Measurements from ENCODE around the gene USP31. TPM values are rescaled to one million over a fixed set of nuclear protein-coding genes. Genes with fewer than 3 reads are reported as not detected.

Gene USP31
- total and polyA plus RNA-seq, 9 donors, result 3.7 to 6.2 (median 5.1) TPM

- H3K27me3 ChIP-seq (ENCODE audit: control insufficient read depth, insufficient read depth, low read length), result no peaks in the 10 kb centered on the region
- WGBS (ENCODE audit: insufficient coverage), result no CpG with 5 or more reads among the region's 5 CpGs
- no peak overlapping the region for H3K27ac ChIP-seq (ENCODE audit: low read length)
- H3K9me3 ChIP-seq (replicated peaks; ENCODE audit: control insufficient read depth, low read depth, low read length), result no peaks in the 10 kb centered on the region
- no peak for DNase-seq
- H3K4me1 ChIP-seq (ENCODE audit: control insufficient read depth, insufficient read depth, low read length), result peaks cover 12% of the 10 kb centered on the region
- H3K36me3 ChIP-seq (ENCODE audit: control insufficient read depth, insufficient read depth, low read length), result no peaks in the 10 kb centered on the region
- no peak overlapping the region for H3K4me3 ChIP-seq (ENCODE audit: low read length)
These were observed 27.1 kb downstream of the USP31 start for GRCh38 chr16:23122144-23122543.

- DNase-seq, result peak; percentile 66
- peaks cover 12% of the 10 kb centered on the region for H3K4me1 ChIP-seq (ENCODE audit: control insufficient read depth, insufficient read depth, low read length)
- H3K4me3 ChIP-seq (ENCODE audit: low read length), result no peak overlapping the region
- 48% methylated on average over 3 of the region's 3 CpGs for WGBS (ENCODE audit: insufficient coverage)
- H3K9me3 ChIP-seq (replicated peaks; ENCODE audit: control insufficient read depth, low read depth, low read length), result no peaks in the 10 kb centered on the region
- H3K27ac ChIP-seq (ENCODE audit: low read length), result no peak overlapping the region
- no peaks in the 10 kb centered on the region for H3K27me3 ChIP-seq (ENCODE audit: control insufficient read depth, insufficient read depth, low read length)
- no peaks in the 10 kb centered on the region for H3K36me3 ChIP-seq (ENCODE audit: control insufficient read depth, insufficient read depth, low read length)
These were observed 28.2 kb downstream of the USP31 start for GRCh38 chr16:23121024-23121423.

GRCh38 chr16:23120562-23120961, 28.7 kb downstream of the USP31 start:
- Histone ChIP-seq H3K4me3 (ENCODE audit: low read length) (no peak overlapping the region), H3K4me1 (ENCODE audit: control insufficient read depth, insufficient read depth, low read length) (peaks cover 12% of the 10 kb centered on the region), H3K27me3 (ENCODE audit: control insufficient read depth, insufficient read depth, low read length) (no peaks in the 10 kb centered on the region), H3K9me3 (replicated peaks; ENCODE audit: control insufficient read depth, low read depth, low read length) (no peaks in the 10 kb centered on the region), H3K36me3 (ENCODE audit: control insufficient read depth, insufficient read depth, low read length) (no peaks in the 10 kb centered on the region), H3K27ac (ENCODE audit: low read length) (no peak overlapping the region)
- WGBS (ENCODE audit: insufficient coverage), result no CpG with 5 or more reads among the region's 4 CpGs
- no peak for DNase-seq

GRCh38 chr16:23119570-23119969, 29.7 kb downstream of the USP31 start:
- no peak for DNase-seq
- Histone ChIP-seq H3K4me1 (ENCODE audit: control insufficient read depth, insufficient read depth, low read length) (peaks cover 12% of the 10 kb centered on the region), H3K27me3 (ENCODE audit: control insufficient read depth, insufficient read depth, low read length) (no peaks in the 10 kb centered on the region), H3K9me3 (replicated peaks; ENCODE audit: control insufficient read depth, low read depth, low read length) (no peaks in the 10 kb centered on the region), H3K36me3 (ENCODE audit: control insufficient read depth, insufficient read depth, low read length) (no peaks in the 10 kb centered on the region), H3K4me3 (ENCODE audit: low read length) (no peak overlapping the region), H3K27ac (ENCODE audit: low read length) (no peak overlapping the region)
- whole genome bisulfite sequencing (ENCODE audit: insufficient coverage), result 19% methylated on average over 2 of the region's 2 CpGs

GRCh38 chr16:23114131-23114904, 34.9 kb downstream of the USP31 start:
- no peaks in the 10 kb centered on the region for H3K9me3 ChIP-seq (replicated peaks; ENCODE audit: control insufficient read depth, low read depth, low read length)
- H3K27me3 ChIP-seq (ENCODE audit: control insufficient read depth, insufficient read depth, low read length), result no peaks in the 10 kb centered on the region
- WGBS (ENCODE audit: insufficient coverage), result 89% methylated on average over 5 of the region's 7 CpGs
- DNase-seq, result no peak
- peaks cover 4% of the 10 kb centered on the region for H3K4me1 ChIP-seq (ENCODE audit: control insufficient read depth, insufficient read depth, low read length)
- no peak overlapping the region for H3K4me3 ChIP-seq (ENCODE audit: low read length)
- no peak overlapping the region for H3K27ac ChIP-seq (ENCODE audit: low read length)
- H3K36me3 ChIP-seq (ENCODE audit: control insufficient read depth, insufficient read depth, low read length), result no peaks in the 10 kb centered on the region

- no peaks in the 10 kb centered on the region for H3K4me1 ChIP-seq (ENCODE audit: control insufficient read depth, insufficient read depth, low read length)
- H3K27ac ChIP-seq (ENCODE audit: low read length), result no peak overlapping the region
- WGBS (ENCODE audit: insufficient coverage), result 81% methylated on average over 3 of the region's 5 CpGs
These were observed 36.1 kb downstream of the USP31 start for GRCh38 chr16:23113185-23113584.

GRCh38 chr16:23110257-23110899, 38.9 kb downstream of the USP31 start:
- DNase-seq, result no peak
- no peaks in the 10 kb centered on the region for H3K9me3 ChIP-seq (replicated peaks; ENCODE audit: control insufficient read depth, low read depth, low read length)
- H3K4me3 ChIP-seq (ENCODE audit: low read length), result no peak overlapping the region
- H3K4me1 ChIP-seq (ENCODE audit: control insufficient read depth, insufficient read depth, low read length), result no peaks in the 10 kb centered on the region
- peaks cover 2% of the 10 kb centered on the region for H3K36me3 ChIP-seq (ENCODE audit: control insufficient read depth, insufficient read depth, low read length)
- no peak overlapping the region for H3K27ac ChIP-seq (ENCODE audit: low read length)
- 93% methylated on average over 2 of the region's 5 CpGs for WGBS (ENCODE audit: insufficient coverage)
- no peaks in the 10 kb centered on the region for H3K27me3 ChIP-seq (ENCODE audit: control insufficient read depth, insufficient read depth, low read length)

More at GRCh38 chr16:23113185-23113584, 36.1 kb downstream of the USP31 start:
- Histone ChIP-seq H3K4me3 (ENCODE audit: low read length) (no peak overlapping the region), H3K9me3 (replicated peaks; ENCODE audit: control insufficient read depth, low read depth, low read length) (no peaks in the 10 kb centered on the region), H3K36me3 (ENCODE audit: control insufficient read depth, insufficient read depth, low read length) (no peaks in the 10 kb centered on the region), H3K27me3 (ENCODE audit: control insufficient read depth, insufficient read depth, low read length) (no peaks in the 10 kb centered on the region)
- DNase-seq, result no peak

GRCh38 chr16:23107936-23108335, 41.3 kb downstream of the USP31 start:
- H3K4me3 ChIP-seq (ENCODE audit: low read length), result no peak overlapping the region
- no peaks in the 10 kb centered on the region for H3K4me1 ChIP-seq (ENCODE audit: control insufficient read depth, insufficient read depth, low read length)
- H3K36me3 ChIP-seq (ENCODE audit: control insufficient read depth, insufficient read depth, low read length), result peaks cover 2% of the 10 kb centered on the region
- DNase-seq, result no peak
- H3K27ac ChIP-seq (ENCODE audit: low read length), result no peak overlapping the region
- H3K9me3 ChIP-seq (replicated peaks; ENCODE audit: control insufficient read depth, low read depth, low read length), result no peaks in the 10 kb centered on the region
- WGBS (ENCODE audit: insufficient coverage), result 32% methylated on average over 3 of the region's 5 CpGs
- no peaks in the 10 kb centered on the region for H3K27me3 ChIP-seq (ENCODE audit: control insufficient read depth, insufficient read depth, low read length)

GRCh38 chr16:23107117-23107516, 42.1 kb downstream of the USP31 start:
- no peak for DNase-seq
- Histone ChIP-seq H3K27me3 (ENCODE audit: control insufficient read depth, insufficient read depth, low read length) (no peaks in the 10 kb centered on the region), H3K9me3 (replicated peaks; ENCODE audit: control insufficient read depth, low read depth, low read length) (no peaks in the 10 kb centered on the region), H3K36me3 (ENCODE audit: control insufficient read depth, insufficient read depth, low read length) (peaks cover 2% of the 10 kb centered on the region), H3K4me3 (ENCODE audit: low read length) (no peak overlapping the region), H3K4me1 (ENCODE audit: control insufficient read depth, insufficient read depth, low read length) (no peaks in the 10 kb centered on the region), H3K27ac (ENCODE audit: low read length) (no peak overlapping the region)
- no CpG with 5 or more reads among the region's 2 CpGs for WGBS (ENCODE audit: insufficient coverage)

- WGBS (ENCODE audit: insufficient coverage), result 45% methylated on average over 2 of the region's 5 CpGs
- no peaks in the 10 kb centered on the region for H3K4me1 ChIP-seq (ENCODE audit: control insufficient read depth, insufficient read depth, low read length)
- H3K4me3 ChIP-seq (ENCODE audit: low read length), result no peak overlapping the region
- H3K36me3 ChIP-seq (ENCODE audit: control insufficient read depth, insufficient read depth, low read length), result peaks cover 2% of the 10 kb centered on the region
- H3K27me3 ChIP-seq (ENCODE audit: control insufficient read depth, insufficient read depth, low read length), result no peaks in the 10 kb centered on the region
- DNase-seq, result no peak
- H3K9me3 ChIP-seq (replicated peaks; ENCODE audit: control insufficient read depth, low read depth, low read length), result no peaks in the 10 kb centered on the region
- H3K27ac ChIP-seq (ENCODE audit: low read length), result no peak overlapping the region
These were observed 43.9 kb downstream of the USP31 start for GRCh38 chr16:23105309-23105708.
